ENCODE data around the gene PSMC5.

DNA sequence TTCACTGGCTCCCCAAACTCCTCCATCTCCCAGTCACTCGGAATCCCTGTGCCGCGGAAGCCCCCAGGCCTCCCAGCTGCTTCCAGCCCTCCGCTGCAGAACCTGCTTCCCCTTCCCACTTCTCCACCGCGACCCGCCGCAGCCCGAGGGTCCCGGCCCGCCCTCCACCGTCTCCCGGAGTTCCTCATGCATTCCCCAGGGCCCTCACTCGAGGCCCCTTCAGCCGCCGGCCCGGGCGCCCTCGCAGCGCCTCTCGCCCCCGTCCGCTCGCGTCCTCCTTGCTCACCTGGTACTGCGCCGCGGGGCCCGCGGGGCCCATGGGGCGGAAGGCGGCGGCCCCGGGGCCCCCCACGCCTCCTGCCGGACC, 14.9 kb downstream of the PSMC5 start:
- TF ChIP-seq, protein P1, sequence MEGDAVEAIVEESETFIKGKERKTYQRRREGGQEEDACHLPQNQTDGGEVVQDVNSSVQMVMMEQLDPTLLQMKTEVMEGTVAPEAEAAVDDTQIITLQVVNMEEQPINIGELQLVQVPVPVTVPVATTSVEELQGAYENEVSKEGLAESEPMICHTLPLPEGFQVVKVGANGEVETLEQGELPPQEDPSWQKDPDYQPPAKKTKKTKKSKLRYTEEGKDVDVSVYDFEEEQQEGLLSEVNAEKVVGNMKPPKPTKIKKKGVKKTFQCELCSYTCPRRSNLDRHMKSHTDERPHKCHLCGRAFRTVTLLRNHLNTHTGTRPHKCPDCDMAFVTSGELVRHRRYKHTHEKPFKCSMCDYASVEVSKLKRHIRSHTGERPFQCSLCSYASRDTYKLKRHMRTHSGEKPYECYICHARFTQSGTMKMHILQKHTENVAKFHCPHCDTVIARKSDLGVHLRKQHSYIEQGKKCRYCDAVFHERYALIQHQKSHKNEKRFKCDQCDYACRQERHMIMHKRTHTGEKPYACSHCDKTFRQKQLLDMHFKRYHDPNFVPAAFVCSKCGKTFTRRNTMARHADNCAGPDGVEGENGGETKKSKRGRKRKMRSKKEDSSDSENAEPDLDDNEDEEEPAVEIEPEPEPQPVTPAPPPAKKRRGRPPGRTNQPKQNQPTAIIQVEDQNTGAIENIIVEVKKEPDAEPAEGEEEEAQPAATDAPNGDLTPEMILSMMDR (IDR thresholded peaks at IDR 0.05; ENCODE audit: low read depth, low read length, missing input control), result no peak
- TF ChIP-seq RAD21 (IDR thresholded peaks at IDR 0.05) (no peak), HNF4A (conservative IDR thresholded peaks at IDR 0.05) (no peak), GABPA (IDR thresholded peaks at IDR 0.05 in 1 of 2, conservative IDR thresholded peaks at IDR 0.05 in 1 of 2) (no peak), MAX (IDR thresholded peaks at IDR 0.05) (no peak), NR2F2 (IDR thresholded peaks at IDR 0.05) (no peak), EGR1 (IDR thresholded peaks at IDR 0.05; ENCODE audit: low read depth in 2 of 2) (no peak), SP1 (IDR thresholded peaks at IDR 0.05) (no peak), RXRA (IDR thresholded peaks at IDR 0.05) (no peak)
- TF ChIP-seq, protein P2, sequence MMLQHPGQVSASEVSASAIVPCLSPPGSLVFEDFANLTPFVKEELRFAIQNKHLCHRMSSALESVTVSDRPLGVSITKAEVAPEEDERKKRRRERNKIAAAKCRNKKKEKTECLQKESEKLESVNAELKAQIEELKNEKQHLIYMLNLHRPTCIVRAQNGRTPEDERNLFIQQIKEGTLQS (IDR thresholded peaks at IDR 0.05), result no peak
